T-helper 17 cell (primary cell): ENCODE measurements around the gene SOCS6. TPM values are rescaled to one million over a fixed set of nuclear protein-coding genes. Genes with fewer than 3 reads are reported as not detected.

Experiments used
- ATAC-seq: fragments of 150-1000 bp; cut with Tn5 transposase; 2 replicates; pipeline ENCODE4 v1.10.0; 2021; ENCODE audit warnings: mild to moderate bottlenecking, moderate library complexity
- DNase-seq, 3 donors: peaks; one replicate each; pipeline versions ENCODE4 v3.0.0 to v3.0.0-alpha.2; 2020 to 2021
- H3K9me3 ChIP-seq: one replicate; pipeline ENCODE4 v1.7.0; 2013; ENCODE audit warnings: low read length, mild to moderate bottlenecking; ENCODE audit not compliant: control insufficient read depth, poor library complexity, severe bottlenecking
- H3K27ac Mint-ChIP-seq: one replicate; pipeline ENCODE4 v1.8.0; 2022; ENCODE audit warnings: mild to moderate bottlenecking, moderate library complexity, mixed read lengths
- H3K27me3 Mint-ChIP-seq: one replicate; pipeline ENCODE4 v1.8.0; 2022; ENCODE audit warnings: mixed read lengths
- H3K36me3 Mint-ChIP-seq: one replicate; pipeline ENCODE4 v1.8.0; 2022; ENCODE audit warnings: low read depth, mixed read lengths
- H3K4me1 Mint-ChIP-seq: one replicate; pipeline ENCODE4 v1.8.0; 2022; ENCODE audit warnings: mild to moderate bottlenecking, mixed read lengths
- H3K4me3 Mint-ChIP-seq: one replicate; pipeline ENCODE4 v1.8.0; 2022; ENCODE audit warnings: mild to moderate bottlenecking, moderate library complexity, mixed read lengths
- total RNA-seq, 4 donors: library from RNA in 2 of 4; stranded (reverse) in 2 of 4; gene quantifications; one replicate each; pipeline ENCODE4 v1.2.3 and lab custom pipeline; 2022 to 2026

SOCS6 gene
- total RNA-seq, 2 donors from 2014 or later: 0.87 to 2.9 TPM

- Mint-ChIP-seq H3K4me3 (no peak overlapping the region), H3K27ac (no peak overlapping the region), H3K36me3 (no peaks in the 10 kb centered on the region)
Observed at GRCh38 chr18:70294471-70295191, 5.8 kb downstream of the SOCS6 start.

DNA sequence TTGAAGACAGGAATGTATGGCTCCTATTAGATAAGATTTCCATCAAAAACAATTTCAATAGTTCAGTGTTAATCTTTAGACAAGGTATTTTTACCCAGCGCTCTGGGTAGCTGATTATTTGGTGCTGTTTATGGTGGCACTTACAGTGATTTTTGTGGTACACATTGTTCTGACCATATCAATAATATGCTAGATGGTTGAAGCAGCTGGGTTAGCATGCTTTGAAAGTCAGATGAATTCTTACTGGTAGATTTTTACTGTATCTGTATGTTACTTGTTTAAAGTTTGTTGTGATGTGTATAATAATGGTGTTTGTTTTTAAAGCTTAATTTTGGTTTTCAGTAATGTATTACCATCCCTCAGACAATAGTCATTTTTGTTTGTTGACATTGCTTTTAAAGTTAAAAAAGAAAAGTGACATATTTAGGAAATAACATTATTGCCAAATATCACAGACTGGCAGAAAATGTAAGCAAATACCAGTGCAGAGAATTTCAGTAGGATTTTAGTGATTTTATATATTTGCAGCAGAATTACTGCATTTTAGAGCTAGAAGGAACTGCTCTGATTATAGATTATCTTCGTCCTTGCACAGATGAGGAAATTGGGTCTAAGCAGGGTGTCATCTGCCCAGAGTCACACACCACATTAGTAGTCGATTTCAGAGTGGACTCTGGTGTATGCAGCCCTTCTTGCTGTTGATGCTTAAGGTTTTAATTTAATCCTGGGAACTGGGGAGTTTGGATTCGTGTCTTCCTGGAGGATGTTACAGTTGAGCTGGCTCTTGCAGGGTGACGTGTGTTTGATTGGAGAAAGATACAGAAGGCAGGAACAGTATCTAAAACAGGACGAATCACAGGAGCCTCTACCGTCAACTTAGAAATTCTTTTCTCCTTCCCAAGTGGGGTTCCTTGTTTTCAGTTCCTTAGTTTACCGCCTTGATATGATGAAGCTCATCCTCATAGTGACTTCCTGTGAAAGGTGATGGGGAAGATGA lies 6.6 kb downstream of the SOCS6 start:
- H3K9me3 ChIP-seq: no peaks in the 10 kb centered on the region
- Mint-ChIP-seq H3K36me3 (no peaks in the 10 kb centered on the region), H3K27ac (peak overlapping the region; percentile 16), H3K27me3 (peaks cover 50% of the 10 kb centered on the region), H3K4me1 (no peaks in the 10 kb centered on the region), H3K4me3 (no peak overlapping the region)
- DNase-seq (no peak), ATAC-seq (no peak)

More at GRCh38 chr18:70294471-70295191, 5.8 kb downstream of the SOCS6 start:
- DNase-seq (no peak), ATAC-seq (no peak)
- Mint-ChIP-seq H3K27me3 (peaks cover 56% of the 10 kb centered on the region), H3K4me1 (no peaks in the 10 kb centered on the region)
- no peaks in the 10 kb centered on the region for H3K9me3 ChIP-seq

DNA sequence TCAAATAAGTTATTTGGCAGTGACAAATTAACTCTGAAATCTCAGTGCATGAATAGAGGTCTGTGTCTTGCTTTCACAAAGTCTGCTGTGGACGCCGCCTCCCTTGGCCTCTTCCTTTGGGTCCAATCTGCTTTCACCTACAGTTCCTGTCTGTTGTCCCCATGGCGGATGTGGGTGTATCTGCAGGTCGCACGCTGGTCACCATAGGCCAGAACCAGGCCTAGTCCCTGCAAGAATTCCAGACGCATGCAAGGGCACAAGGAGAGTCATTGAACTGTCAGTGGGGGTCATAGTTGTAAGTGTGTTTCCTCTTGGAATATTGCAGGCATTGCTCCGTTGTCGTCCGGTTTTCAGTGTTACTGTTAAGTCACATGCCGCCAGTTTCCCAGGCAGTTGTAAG lies 7.4 kb downstream of the SOCS6 start:
- no peaks in the 10 kb centered on the region for H3K9me3 ChIP-seq
- Mint-ChIP-seq H3K4me3 (no peak overlapping the region), H3K27me3 (peaks cover 42% of the 10 kb centered on the region), H3K36me3 (no peaks in the 10 kb centered on the region), H3K4me1 (no peaks in the 10 kb centered on the region), H3K27ac (peak overlapping the region; percentile 16)
- ATAC-seq: no peak
- DNase-seq: no peak

DNA sequence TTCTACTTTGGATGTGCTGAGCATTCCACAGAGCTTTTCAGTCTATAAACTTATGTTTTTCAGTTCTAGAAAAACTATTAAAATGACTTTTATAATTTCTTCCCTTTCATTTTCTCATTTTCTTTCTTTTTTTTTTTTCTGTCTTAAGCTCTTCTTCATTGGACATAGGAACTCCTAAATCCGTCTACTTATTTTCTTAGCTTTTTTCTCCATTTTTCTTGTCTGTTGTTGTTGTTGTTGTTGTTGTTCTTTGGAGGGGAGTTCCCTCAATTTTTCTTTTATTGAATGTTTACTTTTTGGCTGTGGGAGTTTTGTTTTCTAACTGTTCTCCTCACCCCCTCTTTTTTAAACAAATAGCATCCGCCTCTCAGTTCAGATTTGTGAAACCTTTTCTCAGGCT lies 7.9 kb downstream of the SOCS6 start:
- Mint-ChIP-seq H3K36me3 (no peaks in the 10 kb centered on the region), H3K4me3 (no peak overlapping the region), H3K27ac (no peak overlapping the region), H3K27me3 (peaks cover 37% of the 10 kb centered on the region), H3K4me1 (no peaks in the 10 kb centered on the region)
- no peak for DNase-seq
- ATAC-seq: no peak
- H3K9me3 ChIP-seq: no peaks in the 10 kb centered on the region

GRCh38 chr18:70299393-70299792 lies 10.5 kb downstream of the SOCS6 start:
- Mint-ChIP-seq H3K36me3 (no peaks in the 10 kb centered on the region), H3K4me3 (no peak overlapping the region), H3K27ac (no peak overlapping the region), H3K27me3 (peaks cover 16% of the 10 kb centered on the region), H3K4me1 (no peaks in the 10 kb centered on the region)
- H3K9me3 ChIP-seq: no peaks in the 10 kb centered on the region
- no peak for ATAC-seq
- no peak for DNase-seq

GRCh38 chr18:70301667-70302066 lies 12.8 kb downstream of the SOCS6 start:
- no peak for DNase-seq
- no peak for ATAC-seq
- no peak overlapping the region for H3K4me3 Mint-ChIP-seq
- H3K36me3 Mint-ChIP-seq: no peaks in the 10 kb centered on the region
- no peaks in the 10 kb centered on the region for H3K4me1 Mint-ChIP-seq
- no peak overlapping the region for H3K27ac Mint-ChIP-seq
- H3K9me3 ChIP-seq: no peaks in the 10 kb centered on the region
- peaks cover 4% of the 10 kb centered on the region for H3K27me3 Mint-ChIP-seq

GRCh38 chr18:70308555-70309294 lies 19.9 kb downstream of the SOCS6 start:
- peaks cover 3% of the 10 kb centered on the region for H3K4me1 Mint-ChIP-seq
- H3K36me3 Mint-ChIP-seq: peaks cover 2% of the 10 kb centered on the region
- H3K27ac Mint-ChIP-seq: no peak overlapping the region
- no peaks in the 10 kb centered on the region for H3K27me3 Mint-ChIP-seq
- ATAC-seq (no peak), DNase-seq (no peak)
- no peak overlapping the region for H3K4me3 Mint-ChIP-seq
- no peaks in the 10 kb centered on the region for H3K9me3 ChIP-seq

DNA sequence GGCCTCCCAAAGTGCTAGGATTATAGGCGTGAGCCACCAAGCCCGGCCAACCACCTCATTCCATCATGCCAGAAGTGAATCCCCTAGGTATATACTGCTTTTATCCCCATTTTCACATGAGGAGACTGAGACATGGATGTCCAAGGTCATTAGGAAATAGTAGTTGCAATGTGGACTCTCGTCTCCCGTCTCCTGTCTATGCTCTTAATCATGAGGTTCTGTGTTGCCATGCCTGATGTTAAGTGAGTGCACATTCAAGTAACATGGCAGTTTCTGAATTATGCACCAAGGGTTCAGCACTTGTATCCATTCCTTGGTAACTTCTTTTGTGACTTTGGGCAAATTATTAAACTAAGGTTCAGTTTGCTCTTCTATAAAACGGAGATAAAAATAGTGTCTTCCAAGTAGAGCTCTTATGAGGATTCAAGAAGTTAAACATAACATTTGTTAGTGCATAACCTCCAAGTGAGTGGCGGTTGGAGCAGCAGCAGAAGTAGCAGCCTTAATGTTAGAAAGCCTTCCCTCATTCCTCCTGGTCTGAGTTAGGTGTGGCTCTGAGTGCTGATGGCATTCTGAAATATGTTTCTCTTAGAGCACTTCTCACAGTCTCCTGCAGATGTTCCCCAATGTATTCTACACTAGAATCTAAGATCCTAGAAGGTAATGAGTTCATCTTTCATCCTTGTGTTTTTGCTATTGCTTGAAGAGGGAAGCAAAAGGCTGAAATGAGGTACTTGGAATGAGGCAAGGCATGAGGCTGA lies 21.9 kb downstream of the SOCS6 start:
- ATAC-seq: no peak
- no peak for DNase-seq
- Mint-ChIP-seq H3K27ac (no peak overlapping the region), H3K27me3 (no peaks in the 10 kb centered on the region), H3K4me3 (no peak overlapping the region), H3K36me3 (peaks cover 2% of the 10 kb centered on the region), H3K4me1 (peaks cover 3% of the 10 kb centered on the region)
- H3K9me3 ChIP-seq: no peaks in the 10 kb centered on the region

- peaks cover 2% of the 10 kb centered on the region for H3K36me3 Mint-ChIP-seq
- H3K4me3 Mint-ChIP-seq: no peak overlapping the region
- H3K4me1 Mint-ChIP-seq: peaks cover 3% of the 10 kb centered on the region
- no peaks in the 10 kb centered on the region for H3K9me3 ChIP-seq
- no peaks in the 10 kb centered on the region for H3K27me3 Mint-ChIP-seq
- DNase-seq (no peak), ATAC-seq (no peak)
- no peak overlapping the region for H3K27ac Mint-ChIP-seq
Observed at GRCh38 chr18:70311726-70312125, 22.9 kb downstream of the SOCS6 start.

GRCh38 chr18:70313640-70314039 lies 24.8 kb downstream of the SOCS6 start:
- no peaks in the 10 kb centered on the region for H3K27me3 Mint-ChIP-seq
- DNase-seq (no peak), ATAC-seq (no peak)
- H3K4me3 Mint-ChIP-seq: no peak overlapping the region
- H3K9me3 ChIP-seq: no peaks in the 10 kb centered on the region
- no peak overlapping the region for H3K27ac Mint-ChIP-seq
- no peaks in the 10 kb centered on the region for H3K4me1 Mint-ChIP-seq
- peaks cover 2% of the 10 kb centered on the region for H3K36me3 Mint-ChIP-seq

DNA sequence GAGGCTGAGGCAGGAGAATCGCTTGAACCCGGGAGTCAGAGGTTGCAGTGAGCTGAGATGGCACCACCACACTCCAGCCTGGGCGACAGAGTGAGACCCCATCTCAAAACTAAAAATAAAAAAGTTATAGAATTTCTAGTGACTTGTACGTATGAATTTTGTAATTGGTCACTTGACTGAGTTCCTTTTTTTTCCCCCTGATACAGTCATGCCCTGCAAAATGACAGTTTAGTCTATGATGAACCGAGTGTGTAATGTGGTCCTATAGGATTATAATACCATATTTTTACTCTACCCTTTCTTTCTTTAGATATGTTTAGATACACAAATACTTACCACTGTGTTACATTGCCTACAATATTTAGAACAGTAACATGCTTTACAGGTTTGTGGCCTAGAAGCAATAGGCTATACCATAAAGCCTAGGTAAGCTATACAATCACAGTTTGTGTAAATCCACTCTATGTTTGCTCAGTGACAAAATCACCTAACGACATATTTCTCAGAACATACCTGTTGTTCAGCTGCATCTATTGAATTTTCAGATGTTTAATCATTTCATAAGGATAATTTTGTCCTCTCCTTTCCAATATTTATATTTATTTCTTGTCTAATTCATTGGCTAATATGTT lies 25.4 kb downstream of the SOCS6 start:
- Mint-ChIP-seq H3K4me3 (no peak overlapping the region), H3K27ac (no peak overlapping the region), H3K27me3 (no peaks in the 10 kb centered on the region), H3K4me1 (no peaks in the 10 kb centered on the region), H3K36me3 (peaks cover 2% of the 10 kb centered on the region)
- H3K9me3 ChIP-seq: no peaks in the 10 kb centered on the region
- DNase-seq (no peak), ATAC-seq (no peak)

GRCh38 chr18:70319187-70319586 lies 30.3 kb downstream of the SOCS6 start:
- Mint-ChIP-seq H3K36me3 (no peaks in the 10 kb centered on the region), H3K27ac (no peak overlapping the region)

More at GRCh38 chr18:70319187-70319586, 30.3 kb downstream of the SOCS6 start:
- H3K4me3 Mint-ChIP-seq: no peak overlapping the region
- H3K4me1 Mint-ChIP-seq: no peaks in the 10 kb centered on the region
- no peaks in the 10 kb centered on the region for H3K9me3 ChIP-seq
- no peaks in the 10 kb centered on the region for H3K27me3 Mint-ChIP-seq
- no peak for ATAC-seq
- DNase-seq: no peak
